Measurements from ENCODE around the gene HIVEP1.

DNA sequence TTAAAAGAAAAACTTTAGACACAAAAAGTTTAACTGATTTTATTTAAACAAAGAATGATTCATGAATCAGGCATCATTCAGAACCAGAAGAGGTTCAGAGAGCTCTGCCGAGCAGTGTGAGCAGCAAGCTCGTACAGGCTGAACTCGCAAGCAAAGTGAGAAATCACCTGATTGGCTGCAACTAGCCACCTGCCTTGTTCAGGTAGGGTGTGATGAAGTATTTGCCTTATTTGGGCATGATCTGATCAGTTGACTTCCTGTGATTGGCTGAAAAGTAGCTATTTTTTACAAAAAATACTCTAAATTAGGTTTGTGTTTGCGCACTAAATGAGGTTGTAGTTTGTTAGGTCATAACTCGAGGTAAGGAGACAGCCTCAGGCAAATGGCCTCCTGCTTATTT, 80.7 kb downstream of the HIVEP1 start:
- TF ChIP-seq EZH2phosphoT487 (IDR thresholded peaks at IDR 0.05; ENCODE audit: low read depth) (no peak), CTCF (IDR thresholded peaks at IDR 0.05; ENCODE audit: low read depth, low read length) (no peak)
